ENCODE results near the gene LRRN4CL.

LRRN4CL gene

DNA sequence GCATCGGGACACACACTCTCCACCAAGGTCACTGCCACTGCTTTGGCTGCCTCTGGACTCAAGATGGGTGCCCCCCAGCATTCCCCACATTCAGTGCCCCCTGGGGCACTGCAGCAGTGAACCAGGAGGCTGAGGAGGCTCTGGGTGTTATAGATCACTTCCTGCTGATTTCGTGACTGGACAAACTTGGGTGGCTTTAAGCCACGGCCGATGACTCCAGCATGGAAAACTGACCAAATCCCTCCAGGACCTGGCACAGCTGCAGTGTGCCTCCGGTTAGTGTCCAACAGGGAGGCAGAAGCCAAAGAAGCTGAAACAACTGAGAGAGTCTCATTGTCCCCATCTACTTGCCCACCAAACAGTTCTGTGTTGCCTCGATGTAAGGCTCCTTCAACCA, 41.7 kb downstream of the LRRN4CL start:
- Histone ChIP-seq H3K36me3 (peaks cover 12% of the 10 kb centered on the region), H3K9me3 (no peaks in the 10 kb centered on the region), H3K4me3 (ENCODE audit: low read depth, low read length) (no peak overlapping the region), H3K4me1 (no peaks in the 10 kb centered on the region), H3K27me3 (no peaks in the 10 kb centered on the region)
- no peak for DNase-seq
- TF ChIP-seq, protein P1, sequence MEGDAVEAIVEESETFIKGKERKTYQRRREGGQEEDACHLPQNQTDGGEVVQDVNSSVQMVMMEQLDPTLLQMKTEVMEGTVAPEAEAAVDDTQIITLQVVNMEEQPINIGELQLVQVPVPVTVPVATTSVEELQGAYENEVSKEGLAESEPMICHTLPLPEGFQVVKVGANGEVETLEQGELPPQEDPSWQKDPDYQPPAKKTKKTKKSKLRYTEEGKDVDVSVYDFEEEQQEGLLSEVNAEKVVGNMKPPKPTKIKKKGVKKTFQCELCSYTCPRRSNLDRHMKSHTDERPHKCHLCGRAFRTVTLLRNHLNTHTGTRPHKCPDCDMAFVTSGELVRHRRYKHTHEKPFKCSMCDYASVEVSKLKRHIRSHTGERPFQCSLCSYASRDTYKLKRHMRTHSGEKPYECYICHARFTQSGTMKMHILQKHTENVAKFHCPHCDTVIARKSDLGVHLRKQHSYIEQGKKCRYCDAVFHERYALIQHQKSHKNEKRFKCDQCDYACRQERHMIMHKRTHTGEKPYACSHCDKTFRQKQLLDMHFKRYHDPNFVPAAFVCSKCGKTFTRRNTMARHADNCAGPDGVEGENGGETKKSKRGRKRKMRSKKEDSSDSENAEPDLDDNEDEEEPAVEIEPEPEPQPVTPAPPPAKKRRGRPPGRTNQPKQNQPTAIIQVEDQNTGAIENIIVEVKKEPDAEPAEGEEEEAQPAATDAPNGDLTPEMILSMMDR (IDR thresholded peaks at IDR 0.05; ENCODE audit: low read depth, low read length) = no peak

DNA sequence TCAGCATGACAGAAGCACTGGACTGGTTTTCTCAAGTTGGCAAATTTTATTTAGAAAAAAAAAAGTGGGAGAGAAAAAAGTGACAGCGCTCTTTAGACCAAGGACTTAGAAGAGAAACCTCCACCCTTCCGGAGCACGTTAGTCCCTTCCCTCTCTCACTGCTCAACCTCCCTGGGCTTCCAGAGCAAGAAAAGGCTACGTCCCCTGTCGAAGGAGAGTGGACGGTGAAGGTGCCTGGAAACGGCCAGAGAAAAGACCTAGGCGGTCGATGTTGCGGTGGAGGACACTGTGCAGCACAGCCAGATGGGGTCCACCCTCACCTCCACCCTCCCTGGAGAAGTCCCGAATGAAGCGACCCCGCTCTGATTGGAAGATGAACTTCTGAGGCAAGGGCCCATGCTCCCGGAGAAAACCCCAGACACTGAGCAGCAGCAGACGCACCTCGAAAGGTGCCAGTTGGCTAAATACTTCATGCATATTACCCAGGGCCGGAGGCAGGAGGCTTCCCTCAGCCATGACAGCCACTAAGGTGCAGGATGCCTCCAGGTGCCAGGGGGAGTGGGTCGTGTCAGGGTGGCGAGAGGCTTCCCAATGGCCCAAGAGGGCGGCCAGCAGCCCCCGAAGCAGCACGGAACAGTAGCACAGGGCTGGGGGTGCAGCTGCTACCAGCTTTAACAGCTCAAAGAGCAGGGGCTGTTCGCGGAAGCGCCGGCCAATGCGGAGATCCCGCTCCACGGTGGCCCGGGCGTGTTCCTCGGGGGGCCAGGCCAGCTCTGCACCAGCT, 42.3 kb downstream of the LRRN4CL start:
- Histone ChIP-seq H3K4me3 (ENCODE audit: low read depth, low read length) (peak overlapping the region; percentile 1; the same call in 1 of the 2 replicates), H3K9me3 (no peaks in the 10 kb centered on the region)

DNA sequence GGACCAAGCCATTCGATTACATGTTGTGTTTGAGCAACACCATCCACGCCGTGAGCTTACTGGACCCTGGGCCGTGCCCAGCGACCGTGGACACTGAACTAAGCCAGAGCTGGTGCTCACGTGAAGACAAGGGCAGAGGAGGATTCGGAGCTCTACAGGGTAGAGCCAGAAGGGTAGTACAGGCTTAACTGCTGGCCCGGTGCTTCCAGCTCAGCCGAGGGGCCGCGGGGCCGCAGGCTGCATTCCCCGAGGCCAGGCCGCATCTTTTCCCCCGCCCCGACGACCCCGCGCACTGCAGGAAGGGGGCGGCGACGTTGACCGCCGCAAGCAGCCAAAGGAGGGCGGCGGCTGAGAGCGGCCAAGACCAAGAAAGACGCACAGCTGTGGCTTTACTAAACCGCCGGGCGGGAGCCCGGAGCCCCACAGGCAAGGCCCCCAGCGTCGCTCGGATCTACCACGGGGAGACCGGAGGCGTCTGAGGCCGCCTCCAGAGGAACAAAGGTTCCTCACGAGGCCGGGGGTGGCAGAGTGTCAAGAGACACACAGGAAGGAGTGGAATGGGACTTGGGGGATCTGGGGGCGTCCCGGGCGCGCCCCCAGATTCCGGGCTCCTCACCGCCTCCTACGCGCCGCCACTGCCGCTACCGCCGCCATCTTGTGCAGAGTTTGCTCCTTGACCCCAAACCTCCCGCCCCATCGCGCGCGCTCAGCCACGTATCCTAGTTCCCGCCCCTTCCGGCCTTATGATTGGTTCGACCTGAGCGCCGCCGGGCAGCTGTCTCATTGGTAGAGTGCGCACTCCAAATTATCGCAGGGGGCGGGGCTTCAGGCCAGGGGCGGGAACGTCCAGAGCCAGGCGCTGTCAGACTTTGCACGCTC, 43.1 kb downstream of the LRRN4CL start, which contains the start of gene GANAB:
Gene GANAB, minus strand, starts transcription at position 668 of the 879 bp plus-strand sequence. Its CDS starts 14 bp downstream, at position 654.
- Histone ChIP-seq H3K36me3 (peaks cover 12% of the 10 kb centered on the region), H3K4me1 (no peaks in the 10 kb centered on the region), H3K9me3 (no peaks in the 10 kb centered on the region), H3K4me3 (ENCODE audit: low read depth, low read length) (peak within 1 kb of the TSS; percentile 87), H3K27me3 (no peaks in the 10 kb centered on the region)
- DNase-seq = peak; percentile 97
- TF ChIP-seq, protein P1 (IDR thresholded peaks at IDR 0.05; ENCODE audit: low read depth, low read length) = no peak

More for the DNA sequence above, 42.3 kb downstream of the LRRN4CL start:
- DNase-seq = no peak
- Histone ChIP-seq H3K36me3 (peaks cover 12% of the 10 kb centered on the region), H3K4me1 (no peaks in the 10 kb centered on the region), H3K27me3 (no peaks in the 10 kb centered on the region)
- TF ChIP-seq, protein P1 (IDR thresholded peaks at IDR 0.05; ENCODE audit: low read depth, low read length) = no peak

DNA sequence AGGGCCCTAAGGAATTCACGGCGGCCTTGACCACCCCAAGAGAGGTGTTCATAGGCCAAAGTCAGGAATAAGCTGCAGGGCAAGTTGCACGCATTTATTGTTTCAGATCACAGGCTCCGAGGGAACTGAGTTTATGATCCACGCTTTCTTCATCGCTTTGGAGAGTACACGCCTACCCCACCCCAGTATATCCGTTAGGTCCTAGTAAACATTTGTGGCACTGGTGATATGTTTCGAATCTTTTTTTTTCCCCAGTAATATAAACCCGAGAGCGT, 43.7 kb downstream of the LRRN4CL start:
- H3K4me1 ChIP-seq = no peaks in the 10 kb centered on the region
- H3K9me3 ChIP-seq = no peaks in the 10 kb centered on the region
- TF ChIP-seq, protein P1 (IDR thresholded peaks at IDR 0.05; ENCODE audit: low read depth, low read length) = no peak
- H3K27me3 ChIP-seq = no peaks in the 10 kb centered on the region
- DNase-seq = no peak
- H3K4me3 ChIP-seq (ENCODE audit: low read depth, low read length) = peak overlapping the region; percentile 87
- H3K36me3 ChIP-seq = peaks cover 12% of the 10 kb centered on the region

DNA sequence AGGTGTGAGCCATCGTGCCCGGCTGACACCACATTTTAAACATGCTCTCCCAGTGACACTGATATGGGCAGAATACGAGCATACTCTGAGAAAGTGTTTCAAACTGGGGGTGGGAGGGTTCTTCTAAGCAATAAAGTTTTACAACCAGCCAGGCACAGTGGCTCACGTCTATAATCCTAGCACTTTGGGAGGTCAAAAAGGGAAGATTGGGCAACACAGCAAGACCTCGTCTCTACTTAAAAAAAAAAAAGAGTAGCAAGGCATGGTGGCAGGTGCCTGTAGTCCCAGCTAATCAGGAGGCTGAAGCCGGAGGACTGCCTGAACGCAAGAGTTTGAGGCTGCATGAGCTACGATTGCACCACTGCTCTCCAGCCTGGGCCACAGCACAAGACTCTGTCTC, 45.1 kb downstream of the LRRN4CL start:
- Histone ChIP-seq H3K9me3 (no peaks in the 10 kb centered on the region), H3K36me3 (peaks cover 11% of the 10 kb centered on the region), H3K4me1 (no peaks in the 10 kb centered on the region), H3K4me3 (ENCODE audit: low read depth, low read length) (no peak overlapping the region), H3K27me3 (no peaks in the 10 kb centered on the region)
- TF ChIP-seq, protein P1 (IDR thresholded peaks at IDR 0.05; ENCODE audit: low read depth, low read length) = no peak
- DNase-seq = no peak
